Mesenchymal stem cell (in vitro differentiated cells and primary cell): Measurements from ENCODE around the gene PMVK.

Experiments used
- DNase-seq: peaks from one replicate; pipeline ENCODE4 v3.0.0-alpha.2; 2013
- H2AFZ ChIP-seq: one replicate; pipeline ENCODE4 v1.6.1; 2013; ENCODE audit warnings: low read depth, mild to moderate bottlenecking, control low read depth, inconsistent platforms, low read length, moderate library complexity
- H2AK5ac ChIP-seq: 2 replicates; pipeline ENCODE4 v1.6.1; 2013; ENCODE audit warnings: low read length, moderate library complexity, mild to moderate bottlenecking, inconsistent platforms; ENCODE audit not compliant: severe bottlenecking
- H2BK120ac ChIP-seq: one replicate; pipeline ENCODE4 v1.6.1; 2013; ENCODE audit warnings: low read depth, mild to moderate bottlenecking, inconsistent platforms, low read length, moderate library complexity
- H2BK12ac ChIP-seq, 2 experiments: one replicate each; pipeline ENCODE4 v1.6.1; 2013; ENCODE audit warnings: inconsistent platforms in 2 of 2, low read length in 2 of 2, mild to moderate bottlenecking in 2 of 2, moderate library complexity in 2 of 2, control low read depth in 1 of 2
- H2BK15ac ChIP-seq: one replicate; pipeline ENCODE4 v1.6.1; 2013; ENCODE audit warnings: mild to moderate bottlenecking, low read depth, inconsistent platforms; ENCODE audit not compliant: poor library complexity, severe bottlenecking
- H2BK5ac ChIP-seq: 2 replicates; pipeline ENCODE4 v1.6.1; 2013; ENCODE audit warnings: low read depth, mild to moderate bottlenecking, low read length, control low read depth, inconsistent platforms; ENCODE audit not compliant: poor library complexity, severe bottlenecking
- H3K14ac ChIP-seq, 2 experiments: one replicate each; pipeline ENCODE4 v1.6.1; 2013; ENCODE audit warnings: inconsistent platforms in 2 of 2, low read length in 2 of 2, control low read depth in 1 of 2, mild to moderate bottlenecking in 1 of 2, moderate library complexity in 1 of 2
- H3K18ac ChIP-seq, 2 experiments: one replicate each; pipeline ENCODE4 v1.6.1; 2013; ENCODE audit warnings: inconsistent platforms in 2 of 2, low read length in 2 of 2, control low read depth in 1 of 2, low read depth in 1 of 2, mild to moderate bottlenecking in 1 of 2
- H3K23ac ChIP-seq, 2 experiments: one replicate each; pipeline ENCODE4 v1.6.1; 2013; ENCODE audit warnings: inconsistent platforms in 2 of 2, low read length in 2 of 2, mild to moderate bottlenecking in 2 of 2, moderate library complexity in 2 of 2, control low read depth in 1 of 2
- H3K27ac ChIP-seq: 2 replicates; pipeline ENCODE4 v1.5.1; 2013; ENCODE audit warnings: mild to moderate bottlenecking, moderate library complexity, low read length, control low read depth, inconsistent platforms; ENCODE audit not compliant: poor library complexity, severe bottlenecking
- H3K27me3 ChIP-seq, 2 experiments: 2 replicates each; pipeline versions ENCODE4 v1.6.1 to v1.7.0; 2013; ENCODE audit warnings: low read length in 2 of 2, mild to moderate bottlenecking in 2 of 2, moderate library complexity in 2 of 2, control low read depth in 1 of 2, inconsistent platforms in 1 of 2; ENCODE audit not compliant: control insufficient read depth in 1 of 2, insufficient read depth in 1 of 2
- H3K36me3 ChIP-seq, 2 experiments: 2 replicates each; pipeline versions ENCODE4 v1.6.1 to v1.7.0; 2013; ENCODE audit warnings: low read length in 2 of 2, control low read depth in 1 of 2, inconsistent platforms in 1 of 2, low read depth in 1 of 2, mild to moderate bottlenecking in 1 of 2; ENCODE audit not compliant: insufficient read depth in 2 of 2, control insufficient read depth in 1 of 2
- H3K4ac ChIP-seq, 2 experiments: one replicate each; pipeline ENCODE4 v1.6.1; 2013; ENCODE audit warnings: inconsistent platforms in 2 of 2, low read length in 2 of 2, mild to moderate bottlenecking in 2 of 2, moderate library complexity in 2 of 2, control low read depth in 1 of 2, low read depth in 1 of 2
- H3K4me1 ChIP-seq: 2 replicates; pipeline ENCODE4 v1.6.1; 2013; ENCODE audit warnings: low read depth, low read length, control low read depth; ENCODE audit not compliant: control insufficient read depth, insufficient read depth
- H3K4me2 ChIP-seq: 2 replicates; pipeline ENCODE4 v1.6.1; 2013; ENCODE audit warnings: low read length, mild to moderate bottlenecking, inconsistent platforms; ENCODE audit not compliant: poor library complexity, severe bottlenecking
- H3K4me3 ChIP-seq, 2 experiments: 2 replicates each; pipeline versions ENCODE4 v1.5.1 to v1.7.0; 2013; ENCODE audit warnings: low read length in 2 of 2, mild to moderate bottlenecking in 2 of 2, control low read depth in 1 of 2, low read depth in 1 of 2; ENCODE audit not compliant: insufficient read depth in 1 of 2
- H3K79me1 ChIP-seq: replicated peaks from 2 replicates; pipeline ENCODE4 v1.6.1; 2013; ENCODE audit warnings: mild to moderate bottlenecking, control low read depth, low read length, inconsistent platforms; ENCODE audit not compliant: poor library complexity, severe bottlenecking
- H3K9ac ChIP-seq: 2 replicates; pipeline ENCODE4 v1.7.0; 2013; ENCODE audit warnings: mild to moderate bottlenecking, low read length, moderate library complexity
- H3K9me3 ChIP-seq: 2 replicates; pipeline ENCODE4 v1.7.0; 2013; ENCODE audit warnings: mild to moderate bottlenecking, low read length; ENCODE audit not compliant: control insufficient read depth
- H4K8ac ChIP-seq: one replicate; pipeline ENCODE4 v1.6.1; 2013; ENCODE audit warnings: inconsistent platforms, mild to moderate bottlenecking, low read length, moderate library complexity
- H4K91ac ChIP-seq: one replicate; pipeline ENCODE4 v1.6.1; 2013; ENCODE audit warnings: mild to moderate bottlenecking, low read length, inconsistent platforms
- WGBS: methylation state at CpG from one replicate; pipeline ENCODE4 v1.1.7; 2013; ENCODE audit warnings: mixed read lengths; 5-methylcytosine and 5-hydroxymethylcytosine counted together

PMVK gene

GRCh38 chr1:154880671-154881070 is 55.8 kb downstream of the PMVK start:
- Histone ChIP-seq H3K9me3 (no peaks in the 10 kb centered on the region), H3K23ac (no peak overlapping the region), H3K14ac (no peak overlapping the region), H3K9ac (peak overlapping the region; percentile 5), H3K4me3 (no peak overlapping the region), H2BK120ac (no peak overlapping the region), H3K18ac (no peak overlapping the region), H4K91ac (no peak overlapping the region), H3K27me3 (peaks cover 29 to 47% of the 10 kb centered on the region in 2 experiments), H3K4me2 (no peak overlapping the region), H2AFZ (no peak overlapping the region), H3K4ac (no peak overlapping the region), H3K36me3 (no peaks in the 10 kb centered on the region), H2AK5ac (no peak overlapping the region), H3K27ac (no peak overlapping the region), H2BK5ac (no peak overlapping the region), H3K79me1 (no peaks in the 10 kb centered on the region), H2BK12ac (no peak overlapping the region), H4K8ac (no peak overlapping the region), H2BK15ac (no peak overlapping the region), H3K4me1 (peaks cover 10% of the 10 kb centered on the region)
- 82% methylated on average over 5 of the region's 5 CpGs for WGBS
- DNase-seq: no peak

- Histone ChIP-seq H3K9ac (no peak overlapping the region), H4K8ac (no peak overlapping the region), H3K27me3 (peaks cover 29 to 57% of the 10 kb centered on the region in 2 experiments), H3K18ac (no peak overlapping the region), H3K4ac (no peak overlapping the region), H3K4me3 (no peak overlapping the region), H2BK5ac (no peak overlapping the region), H3K27ac (no peak overlapping the region), H3K9me3 (no peaks in the 10 kb centered on the region), H3K23ac (no peak overlapping the region), H3K79me1 (no peaks in the 10 kb centered on the region), H3K4me1 (peaks cover 11% of the 10 kb centered on the region), H2AFZ (no peak overlapping the region), H3K36me3 (no peaks in the 10 kb centered on the region), H2BK12ac (no peak overlapping the region), H2BK15ac (no peak overlapping the region), H4K91ac (no peak overlapping the region), H3K14ac (no peak overlapping the region), H2AK5ac (no peak overlapping the region), H2BK120ac (no peak overlapping the region), H3K4me2 (no peak overlapping the region)
- no peak for DNase-seq
- 78% methylated on average over 14 of the region's 16 CpGs for WGBS
Measured at GRCh38 chr1:154879038-154879421, 57.5 kb downstream of the PMVK start.

- Histone ChIP-seq H2BK12ac (peak overlapping the region in 1 of 2 experiments; percentile 27), H2AK5ac (no peak overlapping the region), H2BK15ac (no peak overlapping the region), H3K27me3 (peaks cover 29 to 63% of the 10 kb centered on the region in 2 experiments), H3K4ac (peak overlapping the region in 1 of 2 experiments; percentile 13), H3K18ac (peak overlapping the region; percentile 16 to 45), H4K91ac (no peak overlapping the region), H3K4me3 (no peak overlapping the region), H3K4me1 (peaks cover 11% of the 10 kb centered on the region), H3K36me3 (no peaks in the 10 kb centered on the region), H3K79me1 (no peaks in the 10 kb centered on the region), H3K9me3 (no peaks in the 10 kb centered on the region), H4K8ac (no peak overlapping the region), H2BK5ac (no peak overlapping the region), H3K14ac (no peak overlapping the region), H3K9ac (no peak overlapping the region), H3K23ac (no peak overlapping the region), H2AFZ (no peak overlapping the region), H2BK120ac (no peak overlapping the region), H3K27ac (no peak overlapping the region), H3K4me2 (no peak overlapping the region)
- DNase-seq: peak; percentile 73
- WGBS: 20% methylated on average over 19 of the region's 20 CpGs
Measured at GRCh38 chr1:154878371-154879037, 58.0 kb downstream of the PMVK start.

- peaks cover 11% of the 10 kb centered on the region for H3K4me1 ChIP-seq
- H2BK120ac ChIP-seq: no peak overlapping the region
- no peak overlapping the region for H4K91ac ChIP-seq
- H3K9ac ChIP-seq: no peak overlapping the region
- WGBS: 49% methylated on average over 17 of the region's 17 CpGs
- peak overlapping the region; percentile 6 to 42 for H3K4ac ChIP-seq
- H3K18ac ChIP-seq: peak overlapping the region; percentile 54 to 66
- no peak overlapping the region for H3K4me2 ChIP-seq
- no peak overlapping the region for H3K27ac ChIP-seq
- no peak overlapping the region for H3K23ac ChIP-seq
- DNase-seq: peak; percentile 80
- H4K8ac ChIP-seq: peak overlapping the region; percentile 62
- no peak overlapping the region for H2AK5ac ChIP-seq
- no peak overlapping the region for H2BK15ac ChIP-seq
- peak overlapping the region; percentile 14 to 94 for H2BK12ac ChIP-seq
- H3K79me1 ChIP-seq: no peaks in the 10 kb centered on the region
- H2BK5ac ChIP-seq: no peak overlapping the region
- no peaks in the 10 kb centered on the region for H3K9me3 ChIP-seq
- H3K4me3 ChIP-seq: no peak overlapping the region
- no peak overlapping the region for H3K14ac ChIP-seq
- no peaks in the 10 kb centered on the region for H3K36me3 ChIP-seq
- H3K27me3 ChIP-seq: peaks cover 29 to 73% of the 10 kb centered on the region in 2 experiments
- no peak overlapping the region for H2AFZ ChIP-seq
Measured at GRCh38 chr1:154877370-154877974, 59.0 kb downstream of the PMVK start.
